Right renal cortex interstitium (tissue), 3 donors: ENCODE results near the gene PSPH. TPM values are rescaled to one million over a fixed set of nuclear protein-coding genes. Genes with fewer than 3 reads are reported as not detected.
"Not testable (repeated sequence)": the region's sequence is repeated elsewhere in the genome, so short reads cannot be mapped to it uniquely, and the experiment has no call there.

Source experiments
- DNase-seq, 3 donors: peaks; one replicate each; pipeline ENCODE4 v3.0.0-alpha.2; 2013; ENCODE audit warnings: low read depth in 3 of 3, low spot score in 2 of 3
- polyA plus RNA-seq, 3 donors: library from polyadenylated mRNA; unstranded; fragments of 120-200 nt; gene quantifications; one replicate each; pipeline ENCODE4 v1.2.1, GENCODE V29; 2013; ENCODE audit not compliant: insufficient read length in 3 of 3

Gene PSPH
- polyA plus RNA-seq, 3 donors = 30.6 to 36.6 (median 34.5) TPM

- DNase-seq = not testable (repeated sequence)
These were observed 34.2 kb downstream of the PSPH start for GRCh38 chr7:56017015-56017414.

- no peak for DNase-seq
These were observed 41.5 kb downstream of the PSPH start for GRCh38 chr7:56009695-56010094.

GRCh38 chr7:56007891-56008290, 43.4 kb downstream of the PSPH start:
- no peak for DNase-seq

GRCh38 chr7:56007167-56007652, 44.0 kb downstream of the PSPH start:
- no peak for DNase-seq

GRCh38 chr7:56003749-56004148, 47.5 kb downstream of the PSPH start:
- no peak for DNase-seq

- no peak for DNase-seq
These were observed 54.3 kb downstream of the PSPH start for GRCh38 chr7:55996856-55997500.

- DNase-seq = no peak
These were observed 58.9 kb downstream of the PSPH start for GRCh38 chr7:55992346-55992745.

- DNase-seq = no peak
These were observed 67.7 kb downstream of the PSPH start for GRCh38 chr7:55983537-55983936.

GRCh38 chr7:55980266-55980665, 71.0 kb downstream of the PSPH start:
- no peak for DNase-seq

- no peak for DNase-seq
These were observed 73.4 kb downstream of the PSPH start for GRCh38 chr7:55977831-55978230.

GRCh38 chr7:55975988-55976633, 75.1 kb downstream of the PSPH start:
- DNase-seq = no peak

GRCh38 chr7:55973747-55974250, 77.4 kb downstream of the PSPH start:
- DNase-seq = no peak

GRCh38 chr7:55970978-55971377, 80.3 kb downstream of the PSPH start:
- no peak for DNase-seq

- DNase-seq = no peak
These were observed 80.7 kb downstream of the PSPH start for GRCh38 chr7:55970561-55970960.

GRCh38 chr7:55969391-55969790, 81.9 kb downstream of the PSPH start:
- no peak for DNase-seq

GRCh38 chr7:55966851-55967250, 84.4 kb downstream of the PSPH start:
- no peak for DNase-seq

GRCh38 chr7:55965805-55966421, 85.3 kb downstream of the PSPH start:
- DNase-seq = no peak

- peak in 1 of 3 donors; percentile 45 for DNase-seq
These were observed 86.2 kb downstream of the PSPH start for GRCh38 chr7:55965100-55965470.

GRCh38 chr7:55964261-55965099, 86.8 kb downstream of the PSPH start, which contains the start of gene NIPSNAP2:
NIPSNAP2 (plus strand) TSS chr7:55964585; CDS start chr7:55964610, 25 bp downstream.
- peak in 2 of 3 donors; percentile 40 to 52 for DNase-seq

GRCh38 chr7:55963584-55964168, 87.6 kb downstream of the PSPH start:
- no peak for DNase-seq
